PC-9 (cell line): ENCODE results near the gene POLA2. TPM values are rescaled to one million over a fixed set of nuclear protein-coding genes. Genes with fewer than 3 reads are reported as not detected.

Source experiments
- BruUV-seq: library from RNA; stranded (reverse); fragments of 400-500 nt; replicated peaks from 2 replicates; lab custom pipeline; 2021; lab: Mats Ljungman, UMichigan
- CTCF ChIA-PET: fragments of 300-600 bp; sonication (Branson Sonifier 250); formaldehyde crosslinking; loops from one replicate; lab custom pipeline; 2022; ENCODE audit warnings: antibody characterized with exemption; lab: Charles Lee
- POLR2A ChIA-PET: fragments of 300-600 bp; sonication (Branson Sonifier 250); formaldehyde crosslinking; loops from one replicate; lab custom pipeline; 2022; ENCODE audit warnings: antibody characterized with exemption; ENCODE audit not compliant: unreplicated experiment; lab: Charles Lee
- DNase-seq, 2 experiments: peaks; one replicate each; pipeline versions ENCODE4 v3.0.0 to v3.0.0-alpha.2; 2015 to 2022; ENCODE audit warnings: mixed read lengths in 1 of 2
- H2AFZ ChIP-seq: fragments of 200-600 bp; sonication (generic); 2 replicates; pipeline ENCODE4 v1.8.1; 2017; ENCODE audit warnings: antibody characterized with exemption
- H3F3A ChIP-seq: fragments of 200-600 bp; sonication (generic); 2 replicates; pipeline ENCODE4 v1.8.1; 2017; ENCODE audit warnings: antibody characterized with exemption, mild to moderate bottlenecking, low read depth; ENCODE audit not compliant: insufficient read depth
- H3K27ac ChIP-seq: fragments of 200-600 bp; sonication (generic); 2 replicates; pipeline ENCODE4 v1.6.1; 2016; ENCODE audit warnings: mixed run types
- H3K27me3 ChIP-seq: fragments of 200-600 bp; sonication (generic); 2 replicates; pipeline ENCODE4 v1.6.1; 2016; ENCODE audit warnings: low read depth, mixed run types; ENCODE audit not compliant: insufficient read depth
- H3K36me3 ChIP-seq: fragments of 200-600 bp; sonication (generic); 2 replicates; pipeline ENCODE4 v1.6.1; 2016; ENCODE audit warnings: low read depth, mixed run types
- H3K4me1 ChIP-seq: fragments of 200-600 bp; sonication (generic); replicated peaks from 2 replicates; pipeline ENCODE4 v1.6.1; 2016; ENCODE audit warnings: mixed run types; ENCODE audit not compliant: insufficient read depth
- H3K4me2 ChIP-seq: fragments of 200-600 bp; sonication (generic); 2 replicates; pipeline ENCODE4 v1.6.1; 2017; ENCODE audit warnings: mixed run types
- H3K4me3 ChIP-seq: fragments of 200-600 bp; sonication (generic); 2 replicates; pipeline ENCODE4 v1.6.1; 2016; ENCODE audit warnings: mixed run types
- H3K79me2 ChIP-seq: fragments of 200-600 bp; sonication (generic); 2 replicates; pipeline ENCODE4 v1.6.1; 2017; ENCODE audit warnings: low read depth, mixed run types
- H3K9me2 ChIP-seq: fragments of 200-600 bp; sonication (generic); 2 replicates; pipeline ENCODE4 v1.8.1; 2017; ENCODE audit warnings: mild to moderate bottlenecking; ENCODE audit not compliant: insufficient read depth
- H3K9me3 ChIP-seq: fragments of 200-600 bp; sonication (generic); 2 replicates; pipeline ENCODE4 v1.8.1; 2016; ENCODE audit warnings: low read depth; ENCODE audit not compliant: insufficient read depth
- H4K20me1 ChIP-seq: fragments of 200-600 bp; sonication (generic); 2 replicates; pipeline ENCODE4 v1.8.1; 2017; ENCODE audit not compliant: insufficient read depth
- EZH2 ChIP-seq: fragments of 200-600 bp; sonication (generic); IDR thresholded peaks from 2 replicates; pipeline ENCODE4 v1.8.0; 2017; ENCODE audit warnings: antibody characterized with exemption, low read depth
- intact Hi-C: fragments of 100-400 bp; cut with micrococcal nuclease; formaldehyde crosslinking; loops from one replicate; pipeline ENCODE4 v1.10.0; 2022; ENCODE audit not compliant: unreplicated experiment
- total RNA-seq: library from RNA; stranded (reverse); gene quantifications from 2 replicates; pipeline ENCODE4 v1.2.3, GENCODE V29; 2021
- TF ChIP-seq, protein P1 (sequence below): fragments of 200-600 bp; sonication (generic); conservative IDR thresholded peaks from 2 replicates; pipeline ENCODE4 v1.6.1; 2017; ENCODE audit warnings: mixed run types, antibody characterized with exemption, mild to moderate bottlenecking, moderate library complexity

The POLA2 gene
- total RNA-seq, 1 experiment from 2014 or later, result 39.3 TPM

DNA sequence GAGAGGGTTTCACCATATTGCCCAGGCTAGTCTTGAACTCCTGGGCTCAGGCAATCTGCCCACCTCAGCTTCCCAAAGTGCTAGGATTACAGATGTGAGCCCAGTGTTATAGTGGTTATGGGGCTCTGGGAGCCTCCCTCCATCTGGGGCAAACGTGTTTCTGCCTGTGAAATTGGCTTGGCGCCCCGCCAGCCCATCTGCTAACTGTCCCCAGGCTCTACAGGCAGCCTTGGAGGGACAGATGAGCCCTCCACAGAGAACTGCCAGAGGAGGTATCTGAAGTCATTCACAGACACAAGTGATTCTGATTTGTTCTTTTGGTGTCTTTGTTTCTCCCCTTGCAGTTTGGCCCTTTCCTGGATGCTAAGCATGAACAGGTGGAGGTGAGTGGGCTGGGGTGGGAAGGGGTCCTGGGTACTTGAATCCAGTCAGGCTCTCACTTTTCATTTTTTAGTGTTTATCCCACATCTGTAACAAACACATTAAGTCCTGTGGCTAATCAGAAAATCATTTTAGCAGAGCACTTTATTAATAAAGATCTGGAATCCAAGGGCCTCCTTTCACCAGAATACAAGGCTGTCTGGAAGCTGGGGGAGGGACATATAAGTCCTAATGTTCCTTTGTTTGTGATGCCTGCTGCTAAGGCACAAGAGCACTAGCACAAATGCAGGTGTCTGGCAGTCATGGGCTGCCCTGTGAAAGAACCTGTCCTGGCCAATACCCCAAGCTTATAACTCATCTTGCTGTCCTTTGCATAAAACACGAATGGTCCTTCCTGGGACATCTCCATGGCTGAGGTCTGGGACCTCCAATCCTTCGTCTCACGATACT, 27.2 kb downstream of the POLA2 start:
- H3K9me3 ChIP-seq, result no peaks in the 10 kb centered on the region
- no peaks in the 10 kb centered on the region for H3K9me2 ChIP-seq
- DNase-seq, result no peak
- H3K27me3 ChIP-seq, result no peaks in the 10 kb centered on the region
- peaks cover 29% of the 10 kb centered on the region for H3F3A ChIP-seq
- H3K27ac ChIP-seq, result no peak overlapping the region
- no peak overlapping the region for H3K4me3 ChIP-seq
- H3K4me2 ChIP-seq, result no peak overlapping the region
- peaks cover 34% of the 10 kb centered on the region for H3K4me1 ChIP-seq
- intact Hi-C loops, result no loop called here
- H3K36me3 ChIP-seq, result 0 out of 2 replicates have a peak, but pooled peaks cover 13% of the 10 kb centered on the region
- no TSS peak for BruUV-seq
- H4K20me1 ChIP-seq, result no peaks in the 10 kb centered on the region
- ChIA-PET CTCF (interaction anchor here (0.6 kb wide), 1 partner anchor 9 kb away, joined by 4 read pairs; no protein-coding TSS in a partner anchor), POLR2A (interaction anchor here (0.6 to 1.0 kb wide), 2 partner anchors 26 to 41 kb away, joined by 3 to 7 read pairs; no protein-coding TSS in a partner anchor)
- H3K79me2 ChIP-seq, result 0 out of 2 replicates have a peak, but pooled peaks cover 4% of the 10 kb centered on the region
- no peak overlapping the region for H2AFZ ChIP-seq
- TF ChIP-seq, protein P1, sequence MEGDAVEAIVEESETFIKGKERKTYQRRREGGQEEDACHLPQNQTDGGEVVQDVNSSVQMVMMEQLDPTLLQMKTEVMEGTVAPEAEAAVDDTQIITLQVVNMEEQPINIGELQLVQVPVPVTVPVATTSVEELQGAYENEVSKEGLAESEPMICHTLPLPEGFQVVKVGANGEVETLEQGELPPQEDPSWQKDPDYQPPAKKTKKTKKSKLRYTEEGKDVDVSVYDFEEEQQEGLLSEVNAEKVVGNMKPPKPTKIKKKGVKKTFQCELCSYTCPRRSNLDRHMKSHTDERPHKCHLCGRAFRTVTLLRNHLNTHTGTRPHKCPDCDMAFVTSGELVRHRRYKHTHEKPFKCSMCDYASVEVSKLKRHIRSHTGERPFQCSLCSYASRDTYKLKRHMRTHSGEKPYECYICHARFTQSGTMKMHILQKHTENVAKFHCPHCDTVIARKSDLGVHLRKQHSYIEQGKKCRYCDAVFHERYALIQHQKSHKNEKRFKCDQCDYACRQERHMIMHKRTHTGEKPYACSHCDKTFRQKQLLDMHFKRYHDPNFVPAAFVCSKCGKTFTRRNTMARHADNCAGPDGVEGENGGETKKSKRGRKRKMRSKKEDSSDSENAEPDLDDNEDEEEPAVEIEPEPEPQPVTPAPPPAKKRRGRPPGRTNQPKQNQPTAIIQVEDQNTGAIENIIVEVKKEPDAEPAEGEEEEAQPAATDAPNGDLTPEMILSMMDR, result no peak

- CTCF ChIA-PET, result interaction anchor here (0.7 to 0.9 kb wide), 2 partner anchors 15 to 39 kb away, joined by 3 to 9 read pairs; no protein-coding TSS in a partner anchor
- DNase-seq, result peak; percentile 32 to 52
- POLR2A ChIA-PET, result interaction anchor here (0.7 to 1.1 kb wide), 2 partner anchors 27 to 43 kb away, joined by 6 to 10 read pairs; partner anchors contain the start of gene DPF2
- peaks cover 31% of the 10 kb centered on the region for H3F3A ChIP-seq
- no peaks in the 10 kb centered on the region for H4K20me1 ChIP-seq
- peak overlapping the region; percentile 92 for H3K27ac ChIP-seq
- TF ChIP-seq, protein P1, result no peak
- no peak for TF ChIP-seq EZH2
- H3K9me3 ChIP-seq, result no peaks in the 10 kb centered on the region
- H3K9me2 ChIP-seq, result no peaks in the 10 kb centered on the region
- peaks cover 34% of the 10 kb centered on the region for H3K4me1 ChIP-seq
- H2AFZ ChIP-seq, result no peak overlapping the region
- H3K36me3 ChIP-seq, result peaks cover 26% of the 10 kb centered on the region; the same call in 1 of the 2 replicates
- H3K4me2 ChIP-seq, result peak overlapping the region; percentile 82
- H3K4me3 ChIP-seq, result no peak overlapping the region
- intact Hi-C loops, result loop anchor here (1.0 to 2.0 kb wide), 2 partner anchors 10 to 14 kb away; no protein-coding TSS in a partner anchor
- no TSS peak for BruUV-seq
- no peaks in the 10 kb centered on the region for H3K27me3 ChIP-seq
- 0 out of 2 replicates have a peak, but pooled peaks cover 4% of the 10 kb centered on the region for H3K79me2 ChIP-seq
These were observed 28.8 kb downstream of the POLA2 start for GRCh38 chr11:65290448-65291165.

DNA sequence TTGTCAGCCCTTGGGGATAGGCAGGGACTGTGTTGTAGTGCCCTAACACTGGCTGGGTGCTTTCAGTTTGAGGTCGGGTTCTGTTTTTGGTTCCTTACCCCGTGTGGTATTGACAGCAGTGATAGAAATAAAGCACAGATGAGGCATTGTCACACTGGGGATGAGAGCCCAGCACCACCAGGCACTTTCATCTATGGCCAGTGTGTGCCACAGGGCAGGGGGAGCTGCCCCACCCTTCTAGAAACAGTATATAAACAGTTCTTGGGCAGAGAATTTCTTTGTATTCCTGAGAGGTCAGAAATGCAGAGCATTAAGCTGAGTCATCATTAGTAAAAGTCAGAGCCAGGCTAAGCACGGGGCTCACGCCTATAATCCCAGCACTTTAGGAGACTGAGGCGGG, 29.9 kb downstream of the POLA2 start:
- Histone ChIP-seq H3K79me2 (0 out of 2 replicates have a peak, but pooled peaks cover 4% of the 10 kb centered on the region), H3K9me2 (no peaks in the 10 kb centered on the region), H4K20me1 (no peaks in the 10 kb centered on the region), H3K9me3 (no peaks in the 10 kb centered on the region), H3F3A (peaks cover 36% of the 10 kb centered on the region), H3K4me2 (peak overlapping the region; percentile 82), H3K4me1 (peaks cover 34% of the 10 kb centered on the region), H2AFZ (0 out of 2 replicates have a peak overlapping the region, but pooled peaks have one; percentile 50), H3K4me3 (peak overlapping the region; percentile 52; the same call in 1 of the 2 replicates), H3K27me3 (no peaks in the 10 kb centered on the region), H3K27ac (peak overlapping the region; percentile 92), H3K36me3 (peaks cover 26% of the 10 kb centered on the region; the same call in 1 of the 2 replicates)
- ChIA-PET POLR2A (interaction anchor here (0.6 to 1.1 kb wide), 12 partner anchors 11 to 1050 kb away, joined by 3 to 22 read pairs (median 5); partner anchors contain the start of gene FKBP2), CTCF (interaction anchor here (0.6 to 1.6 kb wide), 5 partner anchors 12 to 467 kb away, joined by 4 to 35 read pairs (median 7); no protein-coding TSS in a partner anchor)
- TSS peak; percentile 95 for BruUV-seq
- DNase-seq, result peak; percentile 65 to 82
- no peak for TF ChIP-seq EZH2
- TF ChIP-seq, protein P1, result no peak
- intact Hi-C loops, result loop anchor here (1.0 to 2.0 kb wide), 3 partner anchors 11 to 23 kb away; partner anchors contain the start of gene CDC42EP2
